BLaER1 treated with 17β-estradiol and CSF1 and Interleukin-3, amounts not matched to agents 10 nM and 100 nM (cell line): ENCODE measurements around the gene PTGER3.
"Not testable (repeated sequence)": the region's sequence is repeated elsewhere in the genome, so short reads cannot be mapped to it uniquely, and the experiment has no call there.

ENCODE experiments used
- H3K27ac ChIP-seq, 11 experiments: shearing (Covaris generic); formaldehyde crosslinking; 2 replicates each; pipeline ENCODE4 v1.8.1; 2022
- H3K27me3 ChIP-seq, 11 experiments: shearing (Covaris generic); formaldehyde crosslinking; 2 replicates each; pipeline ENCODE4 v1.8.1; 2022
- H3K36me3 ChIP-seq, 11 experiments: shearing (Covaris generic); formaldehyde crosslinking; 2 replicates each; pipeline ENCODE4 v1.8.1; 2022
- H3K4me1 ChIP-seq, 10 experiments: shearing (Covaris generic); formaldehyde crosslinking; 2 replicates each; pipeline ENCODE4 v1.8.1; 2022
- H3K4me2 ChIP-seq, 11 experiments: shearing (Covaris generic); formaldehyde crosslinking; 2 replicates each; pipeline ENCODE4 v1.8.1; 2022
- H3K4me3 ChIP-seq, 10 experiments: shearing (Covaris generic); formaldehyde crosslinking; 2 replicates each; pipeline ENCODE4 v1.8.1; 2022
- H3K9ac ChIP-seq, 11 experiments: shearing (Covaris generic); formaldehyde crosslinking; 2 replicates each; pipeline ENCODE4 v1.8.1; 2022
- H3K9me3 ChIP-seq, 11 experiments: shearing (Covaris generic); formaldehyde crosslinking; replicated peaks in 1 of 11; 2 replicates each; pipeline ENCODE4 v1.8.1; 2022
- H4K20me1 ChIP-seq, 11 experiments: shearing (Covaris generic); formaldehyde crosslinking; 2 replicates each; pipeline ENCODE4 v1.8.1; 2022
- Cebpa-rat ChIP-seq, 11 experiments: shearing (Covaris generic); IDR thresholded peaks; 2 replicates each; pipeline ENCODE4 v1.8.1; 2022

Gene PTGER3

GRCh38 chr1:70961374-70961975 lies 86.1 kb downstream of the PTGER3 start:
- TF ChIP-seq Cebpa-rat (IDR thresholded peaks at IDR 0.05) = no peak

GRCh38 chr1:70948396-70949017 lies 99.1 kb downstream of the PTGER3 start:
- Histone ChIP-seq H3K4me2 (no peak overlapping the region), H3K4me1 (no peaks in the 10 kb centered on the region), H3K9me3 (peaks cover 0 to 9% (median 0%) of the 10 kb centered on the region in 11 experiments; a peak in 1 of 22 replicates), H3K4me3 (no peak overlapping the region), H3K36me3 (no peaks in the 10 kb centered on the region), H4K20me1 (no peaks in the 10 kb centered on the region), H3K27ac (no peak overlapping the region), H3K27me3 (no peaks in the 10 kb centered on the region), H3K9ac (no peak overlapping the region)
- no peak for TF ChIP-seq Cebpa-rat (IDR thresholded peaks at IDR 0.05)

More at GRCh38 chr1:70961374-70961975, 86.1 kb downstream of the PTGER3 start:
- Histone ChIP-seq H3K4me1 (no peaks in the 10 kb centered on the region), H4K20me1 (no peaks in the 10 kb centered on the region), H3K36me3 (no peaks in the 10 kb centered on the region), H3K4me3 (no peak overlapping the region), H3K4me2 (no peak overlapping the region), H3K9ac (no peak overlapping the region), H3K27ac (no peak overlapping the region), H3K9me3 (peaks cover 0 to 12% (median 0%) of the 10 kb centered on the region in 11 experiments; a peak in 6 of 22 replicates), H3K27me3 (no peaks in the 10 kb centered on the region)

- no peaks in the 10 kb centered on the region for H3K36me3 ChIP-seq
- no peak for TF ChIP-seq Cebpa-rat (IDR thresholded peaks at IDR 0.05)
- no peaks in the 10 kb centered on the region for H4K20me1 ChIP-seq
- no peak overlapping the region for H3K27ac ChIP-seq
- no peak overlapping the region for H3K4me2 ChIP-seq
- no peaks in the 10 kb centered on the region for H3K4me1 ChIP-seq
- H3K9ac ChIP-seq = no peak overlapping the region
- peaks cover 0 to 9% (median 0%) of the 10 kb centered on the region in 11 experiments; a peak in 1 of 22 replicates for H3K9me3 ChIP-seq
- H3K4me3 ChIP-seq = no peak overlapping the region
- H3K27me3 ChIP-seq = no peaks in the 10 kb centered on the region
Observed at GRCh38 chr1:70947835-70948234, 99.8 kb downstream of the PTGER3 start.

- no peak overlapping the region for H3K9ac ChIP-seq
- H3K4me2 ChIP-seq = no peak overlapping the region
- no peak overlapping the region for H3K27ac ChIP-seq
- H4K20me1 ChIP-seq = no peaks in the 10 kb centered on the region
- TF ChIP-seq Cebpa-rat (IDR thresholded peaks at IDR 0.05) = no peak
- no peak overlapping the region for H3K4me3 ChIP-seq
- H3K27me3 ChIP-seq = no peaks in the 10 kb centered on the region
- no peaks in the 10 kb centered on the region for H3K4me1 ChIP-seq
- H3K36me3 ChIP-seq = no peaks in the 10 kb centered on the region
- H3K9me3 ChIP-seq = peaks cover 0 to 11% (median 0%) of the 10 kb centered on the region in 11 experiments; a peak in 4 of 22 replicates
Observed at GRCh38 chr1:70945676-70946075, 101.9 kb downstream of the PTGER3 start.

- Histone ChIP-seq H3K36me3 (no peaks in the 10 kb centered on the region), H3K4me3 (no peak overlapping the region), H3K9ac (no peak overlapping the region), H3K27ac (no peak overlapping the region), H3K4me2 (no peak overlapping the region), H3K4me1 (no peaks in the 10 kb centered on the region), H3K9me3 (peaks cover 0 to 15% (median 3%) of the 10 kb centered on the region in 11 experiments; a peak in 11 of 22 replicates), H3K27me3 (no peaks in the 10 kb centered on the region), H4K20me1 (no peaks in the 10 kb centered on the region)
- no peak for TF ChIP-seq Cebpa-rat (IDR thresholded peaks at IDR 0.05)
Observed at GRCh38 chr1:70945251-70945650, 102.4 kb downstream of the PTGER3 start.

GRCh38 chr1:70941563-70941962 lies 106.1 kb downstream of the PTGER3 start:
- Histone ChIP-seq H3K9me3 (peaks cover 15 to 27% (median 23%) of the 10 kb centered on the region in 11 experiments; a peak in 21 of 22 replicates), H3K9ac (no peak overlapping the region), H3K27ac (no peak overlapping the region), H3K36me3 (no peaks in the 10 kb centered on the region), H4K20me1 (no peaks in the 10 kb centered on the region), H3K27me3 (no peaks in the 10 kb centered on the region), H3K4me3 (no peak overlapping the region), H3K4me1 (no peaks in the 10 kb centered on the region), H3K4me2 (no peak overlapping the region)
- no peak for TF ChIP-seq Cebpa-rat (IDR thresholded peaks at IDR 0.05)

- not testable (repeated sequence) for H3K4me1 ChIP-seq, H3K4me2 ChIP-seq, H3K36me3 ChIP-seq
Observed at GRCh38 chr1:70940398-70940797, 107.2 kb downstream of the PTGER3 start.

GRCh38 chr1:70934194-70934961 lies 113.2 kb downstream of the PTGER3 start:
- Histone ChIP-seq H3K36me3 (no peaks in the 10 kb centered on the region), H3K4me1 (no peaks in the 10 kb centered on the region), H3K27me3 (no peaks in the 10 kb centered on the region), H3K4me3 (no peak overlapping the region), H3K27ac (no peak overlapping the region), H3K9me3 (peaks cover 6 to 18% (median 11%) of the 10 kb centered on the region in 11 experiments; a peak in 21 of 22 replicates), H3K9ac (no peak overlapping the region), H4K20me1 (no peaks in the 10 kb centered on the region), H3K4me2 (no peak overlapping the region)
- no peak for TF ChIP-seq Cebpa-rat (IDR thresholded peaks at IDR 0.05)

More at GRCh38 chr1:70940398-70940797, 107.2 kb downstream of the PTGER3 start:
- not testable (repeated sequence) for H3K27me3 ChIP-seq, H3K4me3 ChIP-seq, H4K20me1 ChIP-seq, H3K9ac ChIP-seq, H3K27ac ChIP-seq
- peaks cover 15 to 27% (median 23%) of the 10 kb centered on the region in 11 experiments; a peak in 21 of 22 replicates for H3K9me3 ChIP-seq

GRCh38 chr1:70930062-70930461 lies 117.6 kb downstream of the PTGER3 start:
- Histone ChIP-seq H3K9me3 (peaks cover 0 to 7% (median 0%) of the 10 kb centered on the region in 11 experiments; a peak in 2 of 22 replicates), H3K27ac (no peak overlapping the region), H3K4me2 (no peak overlapping the region), H3K4me3 (no peak overlapping the region), H3K9ac (no peak overlapping the region), H3K4me1 (no peaks in the 10 kb centered on the region), H3K36me3 (no peaks in the 10 kb centered on the region), H4K20me1 (no peaks in the 10 kb centered on the region), H3K27me3 (no peaks in the 10 kb centered on the region)
- TF ChIP-seq Cebpa-rat (IDR thresholded peaks at IDR 0.05) = no peak
